Neuron (in vitro differentiated cells): ENCODE measurements around the gene DCTN2.
A peak's percentile ranks its signal among the peaks of the same experiment; 100 is the strongest.

Experiments used
- H2AFZ ChIP-seq: one replicate; pipeline ENCODE4 v1.6.1; 2013; ENCODE audit warnings: low read depth, mild to moderate bottlenecking, inconsistent platforms, low read length, moderate library complexity
- H3K27me3 ChIP-seq: one replicate; pipeline ENCODE4 v1.6.1; 2013; ENCODE audit warnings: low read length; ENCODE audit not compliant: insufficient read depth
- H3K36me3 ChIP-seq: one replicate; pipeline ENCODE4 v1.6.1; 2013; ENCODE audit warnings: low read length; ENCODE audit not compliant: insufficient read depth
- H3K4me1 ChIP-seq: one replicate; pipeline ENCODE4 v1.6.1; 2013; ENCODE audit warnings: low read length; ENCODE audit not compliant: insufficient read depth
- H3K4me3 ChIP-seq: 2 replicates; pipeline ENCODE4 v1.5.1; 2013; ENCODE audit warnings: mild to moderate bottlenecking, low read length, moderate library complexity
- H3K9me3 ChIP-seq: one replicate; pipeline ENCODE4 v1.6.1; 2013; ENCODE audit warnings: low read length

Gene DCTN2

DNA sequence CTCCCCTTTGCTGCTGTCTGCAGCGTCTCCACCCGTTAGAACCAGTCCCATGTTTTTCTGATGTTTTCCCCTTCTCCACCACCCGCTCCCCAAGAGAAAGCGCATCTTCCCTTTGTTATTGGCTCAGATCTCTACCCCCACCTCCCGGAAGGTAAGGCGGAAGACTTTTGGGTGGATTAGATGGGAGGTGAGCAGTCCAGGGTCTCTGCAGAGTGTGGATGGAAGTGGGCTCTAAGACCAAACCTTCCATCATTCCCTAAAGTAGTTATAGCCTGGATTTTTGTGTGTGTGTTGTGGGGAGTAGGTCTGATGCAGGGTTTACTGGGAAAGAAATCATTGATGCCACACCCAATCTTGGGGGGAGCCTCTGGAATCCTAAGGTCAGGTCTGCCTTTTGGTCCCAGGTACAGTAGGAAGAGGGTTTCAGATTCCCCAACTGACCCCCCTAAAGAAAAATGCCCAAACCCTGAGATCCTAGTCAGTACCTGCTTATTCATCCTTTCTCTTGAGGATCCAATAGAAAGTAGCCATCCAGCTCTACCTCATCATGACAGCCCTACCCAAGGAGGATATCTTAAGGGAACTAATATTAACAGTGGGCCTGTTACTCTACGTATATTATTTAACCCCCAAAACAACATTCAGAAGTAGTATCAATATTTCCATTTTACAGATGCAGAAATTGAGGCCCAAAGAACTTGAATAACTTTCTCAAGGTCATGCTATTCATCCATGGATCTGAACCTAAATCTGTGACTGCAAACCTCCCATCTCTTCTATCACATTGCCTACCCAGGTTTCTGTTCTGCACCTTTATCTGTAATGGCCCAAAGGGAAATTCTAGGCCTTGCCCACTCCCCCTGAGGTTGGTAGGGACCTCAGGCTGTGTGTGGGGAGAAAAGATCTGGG, 3.9 kb upstream of the DCTN2 start:
- peaks cover 11% of the 10 kb centered on the region for H3K27me3 ChIP-seq
- no peaks in the 10 kb centered on the region for H3K9me3 ChIP-seq
- H3K36me3 ChIP-seq, result no peaks in the 10 kb centered on the region
- peak overlapping the region; percentile 71 for H3K4me3 ChIP-seq
- peak overlapping the region; percentile 31 for H2AFZ ChIP-seq
- H3K4me1 ChIP-seq, result peaks cover 45% of the 10 kb centered on the region

DNA sequence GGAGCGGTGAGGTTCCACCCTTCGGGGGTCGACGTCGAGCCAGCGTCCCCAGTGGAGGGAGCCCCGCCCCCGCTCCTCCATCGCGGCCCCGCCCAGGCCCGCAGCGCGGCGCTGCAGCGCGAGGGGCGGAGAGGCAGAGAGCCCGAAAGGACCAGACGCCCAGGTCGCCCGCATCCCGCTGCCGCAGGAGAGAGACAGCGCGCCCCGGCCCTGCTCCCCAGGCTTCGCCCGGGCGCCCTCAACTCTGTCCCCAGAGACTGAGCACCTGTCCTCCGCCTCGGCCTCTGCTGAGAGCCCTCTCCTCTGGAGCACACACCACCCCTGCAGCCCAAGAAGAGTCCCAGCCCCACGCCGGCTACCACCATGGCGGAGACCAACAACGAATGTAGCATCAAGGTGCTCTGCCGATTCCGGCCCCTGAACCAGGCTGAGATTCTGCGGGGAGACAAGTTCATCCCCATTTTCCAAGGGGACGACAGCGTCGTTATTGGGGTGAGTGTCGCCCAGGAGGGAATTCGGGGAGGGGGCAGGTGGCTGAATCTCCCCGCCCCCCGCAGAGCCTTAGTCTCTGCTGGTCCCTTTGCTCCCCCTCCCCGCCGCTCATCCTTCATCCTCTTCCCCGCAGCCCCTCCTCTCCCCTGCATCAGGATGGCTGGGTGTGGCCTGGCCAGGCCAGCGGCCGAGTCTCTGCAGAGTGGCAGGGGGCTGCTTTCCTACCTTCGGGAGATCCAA, 3.1 kb upstream of the DCTN2 start, which contains the start of gene KIF5A:
Gene KIF5A (plus strand): TSS at position 136 of the 732 bp plus-strand sequence. CDS start 228 bp downstream, at position 364.
- Histone ChIP-seq H3K9me3 (no peaks in the 10 kb centered on the region), H3K4me3 (peak within 1 kb of the TSS; percentile 71), H2AFZ (peak within 1 kb of the TSS; percentile 31), H3K36me3 (peaks cover 2% of the 10 kb centered on the region), H3K4me1 (peaks cover 49% of the 10 kb centered on the region), H3K27me3 (peaks cover 11% of the 10 kb centered on the region)

- Histone ChIP-seq H3K27me3 (peaks cover 11% of the 10 kb centered on the region), H3K9me3 (no peaks in the 10 kb centered on the region), H3K36me3 (peaks cover 7% of the 10 kb centered on the region), H3K4me3 (peak overlapping the region; percentile 71), H3K4me1 (peaks cover 49% of the 10 kb centered on the region), H2AFZ (peak overlapping the region; percentile 31)
These were observed 2.4 kb upstream of the DCTN2 start for GRCh38 chr12:57549203-57549908.

GRCh38 chr12:57548488-57548887, 1.5 kb upstream of the DCTN2 start:
- Histone ChIP-seq H3K4me3 (no peak overlapping the region), H3K36me3 (peaks cover 7% of the 10 kb centered on the region), H3K4me1 (peaks cover 41% of the 10 kb centered on the region), H3K9me3 (no peaks in the 10 kb centered on the region), H3K27me3 (peaks cover 11% of the 10 kb centered on the region), H2AFZ (no peak overlapping the region)

DNA sequence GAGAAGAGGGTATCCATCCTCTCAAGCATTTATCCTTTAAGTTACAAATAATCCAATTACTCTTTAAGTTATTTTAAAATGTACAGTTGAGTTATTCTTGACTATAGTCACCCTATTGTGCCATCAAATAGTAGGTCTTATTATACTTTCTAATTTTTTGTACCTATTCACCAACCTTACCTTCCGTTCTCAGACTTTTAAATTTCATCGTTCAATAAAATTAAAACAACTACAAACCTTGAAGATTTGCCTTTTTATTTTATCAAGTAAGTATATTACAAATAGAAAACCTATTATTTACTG, 972 bp upstream of the DCTN2 start:
- peaks cover 7% of the 10 kb centered on the region for H3K36me3 ChIP-seq
- no peaks in the 10 kb centered on the region for H3K9me3 ChIP-seq
- H3K4me3 ChIP-seq, result no peak overlapping the region
- no peak overlapping the region for H2AFZ ChIP-seq
- H3K27me3 ChIP-seq, result peaks cover 11% of the 10 kb centered on the region
- H3K4me1 ChIP-seq, result peaks cover 36% of the 10 kb centered on the region

- peak overlapping the region; percentile 76 for H2AFZ ChIP-seq
- peaks cover 10% of the 10 kb centered on the region for H3K36me3 ChIP-seq
- peak overlapping the region; percentile 80 for H3K4me3 ChIP-seq
- peaks cover 11% of the 10 kb centered on the region for H3K27me3 ChIP-seq
- H3K9me3 ChIP-seq, result no peaks in the 10 kb centered on the region
- H3K4me1 ChIP-seq, result peaks cover 30% of the 10 kb centered on the region
These were observed 458 bp upstream of the DCTN2 start for GRCh38 chr12:57547288-57548012.

- Histone ChIP-seq H3K4me1 (peaks cover 26% of the 10 kb centered on the region), H3K4me3 (peak overlapping the region; percentile 80), H3K9me3 (no peaks in the 10 kb centered on the region), H3K27me3 (peaks cover 11% of the 10 kb centered on the region), H3K36me3 (peaks cover 10% of the 10 kb centered on the region), H2AFZ (no peak overlapping the region)
These were observed 1.1 kb downstream of the DCTN2 start for GRCh38 chr12:57545809-57546437.

DNA sequence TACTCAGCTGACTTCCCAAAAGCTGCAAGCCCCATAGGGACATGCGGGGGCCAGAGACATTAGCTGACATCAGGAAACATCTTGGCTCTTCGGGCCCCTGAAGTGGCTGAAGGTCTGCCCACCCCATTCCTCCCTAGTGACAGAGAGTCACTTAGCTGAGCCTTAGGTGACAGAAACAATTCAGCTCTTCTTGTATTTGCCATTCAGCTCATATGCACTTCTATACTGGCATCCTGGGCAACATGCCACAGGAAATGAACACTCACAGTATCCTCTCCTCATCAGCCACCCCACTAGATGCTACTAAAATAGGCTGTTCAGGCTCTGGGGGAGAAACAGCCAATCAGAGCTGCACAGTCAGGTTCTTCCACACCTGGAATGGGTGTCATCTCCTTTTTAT, 3.4 kb downstream of the DCTN2 start:
- peaks cover 20% of the 10 kb centered on the region for H3K4me1 ChIP-seq
- H3K27me3 ChIP-seq, result peaks cover 5% of the 10 kb centered on the region
- H3K4me3 ChIP-seq, result no peak overlapping the region
- H2AFZ ChIP-seq, result no peak overlapping the region
- no peaks in the 10 kb centered on the region for H3K9me3 ChIP-seq
- H3K36me3 ChIP-seq, result peaks cover 29% of the 10 kb centered on the region

- Histone ChIP-seq H3K4me3 (no peak overlapping the region), H3K4me1 (peaks cover 20% of the 10 kb centered on the region), H2AFZ (no peak overlapping the region), H3K27me3 (no peaks in the 10 kb centered on the region), H3K36me3 (peaks cover 43% of the 10 kb centered on the region), H3K9me3 (no peaks in the 10 kb centered on the region)
These were observed 5.3 kb downstream of the DCTN2 start for GRCh38 chr12:57541717-57542116.

DNA sequence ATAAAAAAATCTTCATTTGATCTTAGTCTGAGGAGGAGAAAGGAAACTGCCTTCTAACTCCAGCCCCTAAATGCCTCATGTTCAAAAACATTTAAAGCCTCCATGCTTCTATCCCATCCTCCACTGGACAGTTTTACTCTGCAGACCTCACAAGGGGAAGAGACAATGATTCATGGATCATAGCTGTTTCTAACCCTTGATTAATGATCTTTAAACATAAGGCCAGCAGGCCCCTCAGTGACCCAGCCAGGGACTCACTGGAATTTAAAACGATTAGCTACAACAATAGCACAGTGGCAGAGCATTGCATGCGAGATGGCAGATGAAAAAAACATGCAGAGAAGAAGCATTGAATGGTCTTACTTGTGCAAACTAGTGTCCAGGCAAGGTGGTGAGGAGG, 6.0 kb downstream of the DCTN2 start:
- no peaks in the 10 kb centered on the region for H3K9me3 ChIP-seq
- H3K4me1 ChIP-seq, result peaks cover 15% of the 10 kb centered on the region
- H2AFZ ChIP-seq, result no peak overlapping the region
- H3K4me3 ChIP-seq, result no peak overlapping the region
- peaks cover 46% of the 10 kb centered on the region for H3K36me3 ChIP-seq
- no peaks in the 10 kb centered on the region for H3K27me3 ChIP-seq

GRCh38 chr12:57539134-57539768, 7.7 kb downstream of the DCTN2 start:
- Histone ChIP-seq H3K4me3 (no peak overlapping the region), H3K27me3 (no peaks in the 10 kb centered on the region), H3K36me3 (peaks cover 56% of the 10 kb centered on the region), H2AFZ (no peak overlapping the region), H3K9me3 (no peaks in the 10 kb centered on the region), H3K4me1 (peaks cover 9% of the 10 kb centered on the region)

- peaks cover 77% of the 10 kb centered on the region for H3K36me3 ChIP-seq
These were observed 10.4 kb downstream of the DCTN2 start for GRCh38 chr12:57536597-57536942.

More at GRCh38 chr12:57536597-57536942, 10.4 kb downstream of the DCTN2 start:
- Histone ChIP-seq H3K4me1 (peaks cover 7% of the 10 kb centered on the region), H2AFZ (no peak overlapping the region), H3K4me3 (no peak overlapping the region), H3K9me3 (no peaks in the 10 kb centered on the region), H3K27me3 (no peaks in the 10 kb centered on the region)
